Right hindlimb (tissue), 1 donor: ENCODE measurements around the gene ECHDC3.

Source experiments
- DNase-seq: peaks from one replicate; pipeline ENCODE4 v3.0.0-alpha.2; 2018

ECHDC3 gene

DNA sequence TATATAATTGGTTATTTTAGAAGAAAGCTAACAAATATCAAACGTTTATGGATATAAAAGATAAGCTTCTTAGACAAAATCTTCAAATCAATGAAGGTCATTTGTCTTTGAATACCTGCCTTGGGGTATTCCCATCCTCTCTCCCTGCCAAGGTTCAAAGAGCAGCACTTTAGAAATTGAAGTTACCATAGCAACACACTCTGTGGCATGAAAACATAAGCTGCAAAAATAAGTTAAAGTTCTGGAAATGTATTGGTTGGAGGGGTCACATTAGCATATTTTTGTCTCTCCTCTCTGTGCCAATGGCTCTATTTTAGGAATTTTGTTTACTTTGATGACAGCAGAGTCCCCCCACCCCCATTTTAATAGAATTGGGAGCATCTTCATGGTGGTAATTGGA lies 12.0 kb downstream of the ECHDC3 start:
- DNase-seq = no peak

DNA sequence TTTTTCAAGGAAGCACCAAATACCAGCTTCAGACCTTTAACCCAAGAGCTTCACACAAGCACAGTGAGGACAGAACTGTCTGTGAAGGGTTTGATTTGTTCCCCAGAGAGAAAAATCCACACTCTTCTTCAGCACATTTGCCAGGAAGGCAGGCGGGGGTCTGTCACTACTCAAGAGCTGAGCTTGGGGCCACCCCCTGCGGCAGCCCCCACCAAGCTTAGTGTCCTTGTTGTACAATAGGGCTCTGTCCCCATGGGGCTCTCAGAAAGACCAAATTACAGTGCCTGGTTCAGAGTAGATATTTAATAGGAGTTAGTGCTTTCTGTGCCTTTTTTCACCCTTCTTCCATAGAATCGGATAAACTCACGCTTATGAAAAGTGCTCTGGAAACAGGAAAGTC lies 12.4 kb downstream of the ECHDC3 start:
- DNase-seq = no peak

DNA sequence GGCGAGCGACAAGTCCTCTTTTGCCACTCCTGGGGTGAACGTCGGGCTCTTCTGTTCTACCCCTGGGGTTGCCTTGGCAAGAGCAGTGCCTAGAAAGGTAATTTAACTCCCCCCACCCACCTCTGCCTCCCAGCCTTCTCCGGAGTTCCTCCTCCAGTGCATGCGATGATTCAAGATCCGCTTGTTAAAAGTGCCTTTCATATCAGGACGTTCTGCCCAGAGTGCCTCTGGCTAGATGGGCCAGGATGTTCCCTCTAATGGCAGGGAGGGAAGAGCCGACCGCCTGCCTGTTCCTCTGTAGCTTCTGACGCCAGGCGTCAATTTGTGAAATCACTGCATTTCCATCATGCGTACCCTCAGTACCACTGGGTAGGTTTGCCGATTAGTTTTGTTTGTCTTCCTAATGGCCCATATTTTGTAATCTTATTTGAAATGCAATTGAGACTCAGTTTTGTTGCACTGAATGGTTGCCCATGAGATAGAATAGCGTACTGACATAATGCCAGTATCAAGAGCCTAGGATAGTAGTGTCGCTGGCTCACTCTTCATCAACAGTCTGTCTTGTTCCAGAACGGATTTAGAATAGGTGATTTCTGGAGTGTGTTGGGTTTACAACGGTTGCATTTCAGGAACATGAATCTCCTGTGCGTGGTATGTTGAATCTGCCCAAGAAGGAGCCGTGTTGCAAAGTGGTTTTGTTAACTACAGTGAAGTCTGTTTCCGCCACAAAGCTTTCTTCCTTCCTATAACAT lies 13.5 kb downstream of the ECHDC3 start:
- DNase-seq = no peak

DNA sequence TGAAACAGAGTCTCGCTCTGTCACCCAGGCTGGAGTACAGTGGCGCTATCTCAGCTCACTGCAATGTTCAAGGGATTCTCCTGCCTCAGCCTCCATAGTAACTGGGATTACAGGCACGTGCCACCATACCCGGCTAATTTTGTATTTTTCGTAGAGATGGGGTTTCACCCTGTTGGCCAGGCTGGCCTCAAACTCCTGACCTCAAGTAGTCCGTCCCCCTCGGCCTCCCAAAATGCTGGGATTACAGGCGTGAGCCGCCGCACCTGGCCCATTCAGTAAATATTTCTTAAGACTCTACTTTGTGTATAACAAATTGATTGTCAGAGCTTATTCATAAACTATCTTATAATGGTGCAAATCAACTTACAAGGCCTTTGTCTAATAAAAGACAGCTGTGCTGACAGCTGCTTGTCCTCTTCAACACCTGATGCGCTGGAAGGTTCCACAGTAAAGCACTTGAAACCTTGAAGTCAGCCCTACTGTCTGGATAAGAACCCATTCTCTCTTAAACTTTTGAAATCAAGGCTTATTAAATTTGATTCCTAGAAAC lies 14.7 kb downstream of the ECHDC3 start:
- no peak for DNase-seq

DNA sequence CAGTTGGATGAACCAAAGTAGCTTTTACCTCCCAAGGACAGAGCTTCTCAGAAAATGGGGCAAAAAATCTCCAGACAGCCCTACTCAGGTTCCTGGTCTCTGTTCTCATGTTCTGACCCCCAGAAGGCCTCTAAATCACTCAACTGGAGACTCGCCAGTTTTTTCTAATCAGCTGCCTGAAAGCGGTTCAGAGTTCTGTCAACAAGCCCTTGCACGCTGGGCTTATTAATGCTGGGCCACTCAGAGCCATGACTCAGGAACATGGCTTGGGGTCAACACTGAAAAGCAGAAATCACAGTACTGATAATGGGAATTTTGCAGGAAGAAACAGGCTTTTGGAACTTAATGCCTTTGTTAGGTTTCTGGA lies 15.3 kb downstream of the ECHDC3 start:
- DNase-seq = peak; percentile 46

DNA sequence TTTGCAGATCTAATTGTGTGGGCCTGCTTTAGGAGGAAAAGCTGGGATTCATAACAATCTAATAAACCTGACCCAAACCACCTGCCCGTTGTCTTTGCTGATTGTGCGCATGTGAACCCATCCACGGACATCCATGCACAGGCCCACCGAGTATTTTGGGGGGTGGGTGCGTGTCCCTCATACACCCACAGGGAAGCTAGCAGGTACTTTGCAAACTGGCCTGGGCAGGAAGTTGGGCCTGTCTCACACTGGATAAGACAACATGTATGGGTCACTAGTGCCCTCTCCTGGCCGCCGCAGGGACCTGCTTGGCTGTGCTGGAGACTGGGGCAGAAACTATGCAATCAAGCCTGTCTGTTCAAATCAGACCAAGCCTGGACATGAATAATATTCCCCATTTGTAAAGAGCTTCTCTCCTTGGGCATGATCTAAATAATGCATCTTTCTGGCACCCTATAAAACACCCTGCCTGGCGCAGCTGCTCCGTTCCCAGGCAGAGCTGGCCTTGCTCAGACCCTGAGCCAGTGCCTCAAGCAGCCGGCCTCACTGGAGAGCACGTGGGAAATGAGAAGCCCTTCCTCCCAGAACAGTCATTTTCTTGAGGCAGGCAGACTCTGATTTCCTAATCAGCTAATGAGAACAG lies 15.8 kb downstream of the ECHDC3 start:
- DNase-seq = peak; percentile 87

DNA sequence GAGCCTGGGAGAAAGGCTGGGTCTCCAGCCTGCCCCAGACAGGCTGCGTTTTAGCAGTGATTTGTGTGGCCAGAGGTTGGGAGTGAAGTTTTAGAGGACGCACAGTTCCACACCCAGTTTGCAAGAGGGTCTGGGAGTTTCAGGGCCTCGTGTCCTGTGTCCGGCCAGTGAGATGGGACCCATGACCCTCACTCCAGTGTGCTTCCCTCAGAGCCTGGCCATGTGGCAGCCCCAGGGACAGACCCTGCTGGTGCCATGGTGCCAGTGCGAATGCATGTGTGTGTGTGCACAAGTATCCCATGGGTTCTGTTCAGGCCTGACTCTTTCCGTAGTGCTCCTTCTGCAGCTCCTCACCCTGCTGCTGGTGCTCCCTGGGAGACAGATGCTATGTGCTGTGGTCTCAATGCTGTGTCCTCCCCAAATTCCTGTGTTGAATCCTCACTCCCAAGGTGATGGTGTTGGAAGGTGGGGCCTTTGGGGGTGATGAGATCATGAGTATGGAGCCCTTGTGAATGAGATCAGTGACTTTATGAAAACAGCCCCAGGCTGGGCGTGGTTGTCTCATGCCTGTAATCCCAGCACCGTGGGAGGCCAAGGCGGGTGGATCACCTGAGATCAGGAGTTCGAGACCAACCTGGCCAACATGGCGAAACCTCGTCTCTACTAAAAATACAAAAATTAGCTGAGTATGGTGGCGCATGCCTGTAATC lies 16.5 kb downstream of the ECHDC3 start:
- DNase-seq = no peak

DNA sequence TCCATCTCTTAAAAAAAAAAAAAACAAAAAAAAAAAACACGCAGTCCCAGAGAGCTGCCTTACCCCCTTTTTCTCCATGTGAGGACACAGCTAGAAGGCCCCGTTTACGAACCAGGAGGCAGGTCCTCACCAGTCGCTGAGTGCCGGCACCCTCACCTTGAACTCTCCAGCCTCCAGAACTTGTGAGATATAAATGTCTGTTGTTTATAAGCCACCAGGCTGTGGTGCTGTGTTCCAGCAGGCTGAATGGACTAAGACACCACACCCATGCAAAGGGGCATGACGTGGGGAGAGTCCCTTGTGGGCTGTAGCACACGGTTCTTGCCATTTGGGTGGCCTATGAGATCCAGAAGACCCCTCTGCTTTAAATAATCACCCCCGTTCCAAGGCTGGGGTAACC lies 17.2 kb downstream of the ECHDC3 start:
- DNase-seq = no peak

DNA sequence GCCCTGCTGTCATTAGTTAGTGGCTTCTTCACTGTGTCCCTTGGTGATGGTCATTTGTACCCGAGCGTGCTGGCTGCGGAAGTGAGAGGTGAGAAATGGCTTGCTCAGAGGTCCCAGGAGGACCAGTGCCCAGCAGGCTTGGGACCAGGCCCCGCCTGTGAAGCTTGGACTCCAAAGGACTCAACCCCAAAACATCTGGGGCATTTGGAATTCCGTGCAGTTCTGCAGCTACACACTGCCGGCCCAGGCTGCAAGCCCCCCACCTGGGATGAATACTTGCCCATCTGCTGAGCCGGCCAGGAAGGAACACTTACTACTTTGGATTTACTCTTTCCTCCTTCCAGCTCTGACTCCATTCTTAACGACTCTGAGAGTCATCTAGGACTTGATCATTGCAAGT lies 18.0 kb downstream of the ECHDC3 start:
- no peak for DNase-seq

DNA sequence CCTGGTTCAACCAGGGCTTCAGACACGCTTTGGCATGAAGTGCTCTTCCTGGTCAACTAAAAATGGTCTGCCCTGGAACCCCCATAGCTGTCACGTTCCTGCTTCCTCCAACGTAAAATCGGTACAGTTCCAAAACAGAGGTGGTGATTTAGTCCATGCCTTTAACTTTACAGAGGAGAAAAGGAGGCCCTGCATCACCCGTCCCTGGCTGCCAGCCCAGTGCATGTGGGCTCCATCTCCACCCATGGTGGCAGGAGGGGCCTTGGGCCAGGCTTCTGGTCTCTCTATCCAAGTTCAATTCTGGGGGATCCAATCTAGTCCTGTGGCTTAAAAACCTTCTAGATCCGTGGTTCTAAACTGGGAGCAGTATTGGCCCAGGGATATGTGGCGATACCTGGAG lies 18.7 kb downstream of the ECHDC3 start:
- DNase-seq = no peak

DNA sequence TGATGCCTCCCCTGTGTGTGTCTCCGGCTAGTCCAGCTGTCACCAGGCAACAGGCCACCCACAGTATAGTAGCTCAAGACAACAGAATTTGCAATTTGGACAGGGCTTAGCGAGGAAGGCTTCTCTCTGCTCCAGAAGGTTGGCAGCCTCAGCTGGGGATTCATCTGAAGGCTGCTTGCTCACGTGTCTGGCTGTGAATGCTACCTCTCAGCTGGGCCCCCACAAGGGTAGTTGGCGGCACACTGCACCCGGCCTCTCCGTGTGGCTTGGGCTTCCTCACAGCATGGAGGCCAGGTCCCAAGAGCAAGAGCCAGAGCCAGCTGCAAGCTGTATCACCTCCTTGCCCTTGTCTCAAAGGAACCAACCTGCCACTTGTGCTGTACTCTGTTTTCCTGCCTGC lies 19.2 kb downstream of the ECHDC3 start:
- DNase-seq = no peak

DNA sequence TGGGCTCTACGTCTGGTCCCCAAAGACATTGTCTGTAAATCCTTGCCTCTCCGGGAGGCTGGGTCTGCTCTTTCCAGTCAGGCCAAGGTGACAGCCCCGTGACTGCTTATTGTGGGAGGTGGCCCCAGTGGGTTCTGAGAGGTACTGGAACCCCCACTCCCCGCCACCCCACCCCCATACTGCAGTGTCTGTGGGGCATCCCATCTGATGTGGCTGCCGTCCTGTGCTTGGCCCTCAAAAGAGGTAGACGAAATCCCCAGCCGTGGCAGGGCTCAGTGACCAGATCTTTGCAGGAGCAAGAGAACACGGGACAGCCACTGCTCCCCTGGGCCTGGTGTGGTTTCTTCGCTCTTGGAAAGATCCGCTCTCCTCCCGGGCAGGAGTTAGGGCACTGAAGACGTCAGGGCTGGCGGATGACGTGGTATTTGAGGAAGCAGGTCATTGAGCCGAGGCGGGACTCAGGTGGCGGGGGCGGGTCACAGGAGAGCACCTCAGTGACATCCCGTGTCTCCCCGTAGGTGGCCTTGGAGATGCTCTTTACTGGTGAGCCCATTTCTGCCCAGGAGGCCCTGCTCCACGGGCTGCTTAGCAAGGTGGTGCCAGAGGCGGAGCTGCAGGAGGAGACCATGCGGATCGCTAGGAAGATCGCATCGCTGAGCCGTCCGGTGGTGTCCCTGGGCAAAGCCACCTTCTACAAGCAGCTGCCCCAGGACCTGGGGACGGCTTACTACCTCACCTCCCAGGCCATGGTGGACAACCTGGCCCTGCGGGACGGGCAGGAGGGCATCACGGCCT lies 20.7 kb downstream of the ECHDC3 start:
- DNase-seq = no peak

DNA sequence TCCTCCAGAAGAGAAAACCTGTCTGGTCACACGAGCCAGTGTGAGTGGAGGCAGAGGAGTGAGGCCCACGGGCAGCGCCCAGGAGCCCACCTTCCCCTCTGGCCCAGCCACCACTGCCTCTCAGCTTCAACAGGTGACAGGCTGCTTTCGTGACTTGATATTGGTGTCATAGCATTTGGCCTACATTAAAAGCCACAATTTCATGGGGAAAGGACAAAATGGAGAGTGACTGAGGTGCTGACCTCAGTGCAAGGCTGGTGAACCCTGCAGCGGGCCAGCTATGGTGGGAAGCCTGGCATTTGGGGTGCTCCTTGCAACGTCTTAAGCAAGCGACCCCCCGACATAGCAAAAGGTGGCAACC lies 21.3 kb downstream of the ECHDC3 start:
- no peak for DNase-seq

DNA sequence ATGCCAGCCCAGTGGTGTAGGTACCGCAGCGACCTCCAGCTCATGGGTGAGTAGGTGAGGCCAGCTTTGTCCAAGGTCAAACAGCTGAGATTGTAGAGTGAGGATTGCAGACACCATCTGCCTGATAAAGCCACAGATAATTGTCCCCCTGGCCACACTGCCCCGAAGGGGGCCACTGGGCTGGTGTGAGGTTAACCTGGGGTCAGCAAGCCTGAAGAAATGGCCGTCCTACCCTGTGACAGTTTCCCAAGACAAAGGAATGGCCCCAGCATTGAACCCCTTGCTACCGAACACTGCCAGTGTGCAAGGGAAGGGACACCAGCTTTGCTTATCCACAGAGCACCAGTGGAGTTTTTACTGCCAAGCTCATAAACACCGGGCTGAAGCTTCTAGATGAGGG lies 23.0 kb downstream of the ECHDC3 start:
- no peak for DNase-seq

DNA sequence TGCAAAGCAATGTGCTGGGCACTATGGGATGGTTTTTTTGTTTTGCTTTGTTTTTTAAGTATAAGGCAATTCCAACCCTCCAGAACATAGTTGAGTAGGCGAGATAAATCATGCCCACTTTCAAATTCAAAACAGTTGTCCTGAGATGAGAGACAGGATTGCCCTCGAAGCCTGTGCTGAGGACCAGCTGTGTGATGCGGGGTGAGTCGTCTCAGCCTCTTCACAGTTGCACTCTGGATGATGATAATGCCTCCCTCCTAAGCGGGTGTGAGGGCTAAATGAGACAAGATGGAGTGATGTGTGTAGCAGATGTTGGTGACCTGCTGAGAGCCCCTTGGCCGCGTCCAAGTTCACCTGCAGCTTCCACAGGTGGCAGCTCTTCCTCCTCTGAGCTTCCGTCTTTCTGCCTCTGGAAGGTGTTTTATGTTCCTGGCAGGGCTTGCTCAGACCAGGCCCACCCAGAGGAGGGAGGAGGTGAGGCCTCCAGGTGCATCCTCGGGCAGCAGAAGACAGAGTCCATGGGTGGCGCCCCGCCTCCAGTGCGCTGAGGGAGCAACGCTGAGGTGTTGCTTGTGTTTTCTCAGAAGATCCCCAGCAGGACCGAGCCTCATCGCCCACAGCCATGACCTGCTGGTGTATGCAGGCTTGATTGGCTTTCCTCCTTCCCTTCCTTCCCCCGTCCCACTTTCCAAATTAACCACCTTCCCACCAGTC lies 30.6 kb downstream of the ECHDC3 start:
- no peak for DNase-seq

DNA sequence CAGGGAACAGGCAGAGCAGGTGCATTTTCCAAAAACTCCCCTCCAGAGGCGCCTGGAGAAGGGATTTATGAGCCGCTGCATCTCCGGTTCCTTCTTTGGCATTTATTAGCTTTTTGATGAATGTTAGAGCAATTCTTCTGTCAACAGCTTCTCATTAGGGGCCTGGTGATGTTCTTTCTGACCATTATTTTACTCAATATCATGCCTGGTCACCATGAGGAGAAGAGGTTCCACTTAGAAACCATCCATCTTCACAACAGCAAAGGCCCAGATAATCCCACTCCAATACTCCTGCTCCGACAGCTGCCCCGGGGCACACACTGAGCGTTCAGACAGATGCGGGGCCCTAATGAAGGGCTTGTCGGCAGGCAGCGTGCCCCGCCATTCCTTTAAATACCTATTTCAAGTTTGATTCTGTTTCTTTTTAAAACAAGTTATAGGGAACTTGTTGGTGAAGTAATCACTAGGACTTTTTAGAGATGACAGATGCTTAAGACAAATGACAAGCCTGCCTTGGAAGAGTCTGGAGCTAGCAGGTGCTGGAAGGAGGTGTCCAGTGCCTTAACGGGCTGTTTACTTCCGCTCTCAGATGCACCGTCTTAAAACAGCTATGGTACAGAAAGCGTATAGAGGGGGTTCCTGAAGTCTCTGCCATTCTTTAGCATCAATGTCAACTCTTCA lies 31.7 kb downstream of the ECHDC3 start:
- no peak for DNase-seq

DNA sequence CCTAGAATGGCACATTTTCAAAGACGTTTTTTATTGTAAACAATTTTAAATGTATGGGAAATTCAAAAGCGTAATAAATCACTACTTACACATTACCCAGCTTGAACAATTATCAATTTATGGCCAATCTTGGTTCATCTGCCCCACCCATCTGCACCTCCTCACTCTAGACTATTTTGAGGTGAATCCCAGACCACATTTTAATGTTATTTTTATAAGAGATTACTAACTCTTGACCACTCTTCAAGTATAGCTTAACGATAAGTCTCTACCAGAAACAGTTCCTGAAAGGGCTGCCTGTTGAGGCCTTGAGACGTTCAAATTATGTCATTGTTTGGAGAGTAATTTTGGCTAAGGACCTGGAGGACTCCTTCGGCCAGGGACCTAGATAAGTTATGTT lies 33.2 kb downstream of the ECHDC3 start:
- DNase-seq = no peak

DNA sequence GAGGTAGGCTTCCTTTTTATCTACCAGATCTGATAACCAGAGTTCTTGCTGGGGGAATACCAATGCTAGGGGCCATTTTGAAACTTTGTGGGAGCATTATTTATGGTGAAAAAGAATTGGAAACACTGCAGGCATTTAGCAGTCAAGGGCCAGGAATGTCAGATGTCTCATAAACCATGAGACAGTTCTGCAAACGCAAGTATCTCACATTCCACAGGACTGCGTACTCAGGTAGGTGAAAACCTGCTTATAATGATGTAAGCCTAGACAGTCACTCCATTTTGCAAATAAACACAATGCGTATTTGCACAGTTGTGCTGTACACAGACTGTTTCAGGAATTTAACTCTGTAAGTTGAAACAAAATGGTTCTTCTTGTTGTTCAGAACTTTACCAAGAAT lies 33.9 kb downstream of the ECHDC3 start:
- no peak for DNase-seq

DNA sequence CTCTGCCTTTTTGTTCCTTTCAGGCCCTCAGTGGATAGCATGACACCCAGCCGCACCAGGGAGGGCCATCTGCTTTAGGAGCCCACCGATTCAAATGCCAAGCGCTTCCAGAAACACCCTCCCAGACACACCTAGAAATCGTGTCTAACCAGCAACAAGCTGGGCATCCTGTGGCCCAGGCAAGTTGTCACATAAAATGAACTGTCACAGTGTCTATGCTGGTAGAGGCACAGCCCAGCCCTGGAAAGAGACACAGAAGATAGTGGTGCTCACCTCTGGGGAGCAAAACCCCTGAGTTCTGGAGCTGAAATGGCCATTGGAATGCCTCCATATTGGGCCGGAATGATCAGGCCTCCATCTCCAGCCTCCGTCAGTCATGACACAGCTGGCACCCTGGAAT lies 38.9 kb downstream of the ECHDC3 start:
- no peak for DNase-seq

DNA sequence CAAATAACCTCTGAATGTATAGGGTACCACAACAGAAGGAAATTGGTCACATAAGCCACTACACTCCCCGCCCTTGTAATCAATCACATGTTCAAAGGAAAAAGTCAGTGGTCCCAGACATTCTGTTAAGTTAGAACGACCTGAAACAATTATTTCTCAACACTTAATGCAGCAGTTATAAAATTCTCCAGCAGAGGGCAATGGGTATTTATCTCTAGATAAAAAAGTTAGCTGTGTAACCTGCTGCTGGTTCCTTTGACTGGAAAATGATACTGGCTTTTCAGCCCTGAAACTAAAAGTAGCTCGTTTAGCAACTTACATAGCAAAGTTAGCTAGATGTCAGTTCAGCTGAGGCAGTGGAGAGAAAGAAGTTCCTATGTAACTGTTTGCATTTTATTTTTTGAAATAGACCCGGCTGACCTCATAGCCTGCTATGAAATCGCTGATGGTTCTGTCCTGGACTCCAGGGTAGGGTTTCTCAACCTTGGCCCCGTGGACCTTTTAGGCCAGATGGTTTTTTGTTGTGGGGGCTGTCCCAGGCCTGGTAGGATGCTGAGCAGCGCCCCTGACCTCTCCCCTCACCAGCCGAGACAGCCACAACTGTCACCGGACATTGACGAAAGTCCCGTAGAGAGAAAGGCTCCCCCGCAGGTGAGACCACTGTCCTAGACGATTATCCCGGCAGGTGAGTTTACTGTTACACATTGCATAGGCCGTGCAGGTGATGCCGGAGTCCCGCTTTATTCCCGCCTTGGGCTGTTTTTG lies 40.8 kb downstream of the ECHDC3 start:
- no peak for DNase-seq

DNA sequence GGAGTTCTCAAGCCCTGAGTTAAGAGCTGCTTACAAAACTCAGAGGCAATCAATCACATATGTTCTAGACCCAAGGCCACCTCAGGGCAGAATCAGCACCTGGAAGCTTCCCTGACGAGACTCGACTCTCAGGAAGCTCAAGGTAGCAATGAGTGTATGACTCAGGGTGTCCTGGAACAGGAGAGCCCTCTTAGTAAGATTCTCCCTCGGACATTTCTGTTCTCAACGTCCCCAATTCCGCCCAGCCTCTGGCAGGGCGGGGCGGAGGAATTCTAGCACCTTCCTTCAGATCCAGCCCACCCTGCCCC lies 41.3 kb downstream of the ECHDC3 start:
- no peak for DNase-seq
